Keratinocyte (primary cell): ENCODE results near the gene ASTN2. TPM values are rescaled to one million over a fixed set of nuclear protein-coding genes. Genes with fewer than 3 reads are reported as not detected.

Experiments used
- DNase-seq: peaks from one replicate; pipeline ENCODE4 v3.0.0-alpha.2; 2011; ENCODE audit warnings: low read depth, missing footprints, low spot score
- FAIRE-seq: peaks from 2 replicates; lab custom pipeline; 2011; peaks lifted over from hg19 to GRCh38; lab: Jason Lieb, UNC
- H2AFZ ChIP-seq: 2 replicates; pipeline ENCODE4 v1.6.0; 2012; ENCODE audit warnings: low read length, control low read depth, inconsistent platforms; ENCODE audit not compliant: control insufficient read depth
- H3K27ac ChIP-seq: 2 replicates; pipeline ENCODE4 v1.5.1; 2011; ENCODE audit warnings: low read length; ENCODE audit not compliant: control insufficient read depth, insufficient read depth
- H3K27me3 ChIP-seq: 3 replicates; pipeline ENCODE4 v1.6.0; 2011; ENCODE audit warnings: low read length; ENCODE audit not compliant: control insufficient read depth, insufficient read depth; ENCODE audit errors: extremely low read depth
- H3K36me3 ChIP-seq, 2 experiments: 2 replicates in 1 of 2; 3 replicates in 1 of 2; pipeline ENCODE4 v1.5.1; 2011; ENCODE audit warnings: low read length in 2 of 2, mild to moderate bottlenecking in 1 of 2; ENCODE audit not compliant: control insufficient read depth in 2 of 2, insufficient read depth in 2 of 2; ENCODE audit errors: extremely low read depth in 1 of 2
- H3K4me1 ChIP-seq: 3 replicates; pipeline ENCODE4 v1.5.1; 2011; ENCODE audit warnings: low read length; ENCODE audit not compliant: control insufficient read depth, insufficient read depth; ENCODE audit errors: extremely low read depth
- H3K4me2 ChIP-seq: 3 replicates; pipeline ENCODE4 v1.6.0; 2011; ENCODE audit warnings: low read depth, low read length; ENCODE audit not compliant: control insufficient read depth, insufficient read depth; ENCODE audit errors: extremely low read depth
- H3K4me3 ChIP-seq, 3 experiments: fragments of 200-600 bp in 1 of 3; sonication (generic) in 1 of 3; 2 replicates in 2 of 3; 3 replicates in 1 of 3; pipeline ENCODE4 v1.5.1; 2011 to 2016; ENCODE audit warnings: low read length in 3 of 3, mild to moderate bottlenecking in 3 of 3, control low read depth in 2 of 3, inconsistent platforms in 1 of 3, low read depth in 1 of 3, mixed read lengths in 1 of 3, mixed run types in 1 of 3, moderate library complexity in 1 of 3; ENCODE audit not compliant: control insufficient read depth in 2 of 3, insufficient read depth in 2 of 3; ENCODE audit errors: extremely low read depth in 1 of 3
- H3K79me2 ChIP-seq: 2 replicates; pipeline ENCODE4 v1.6.0; 2012; ENCODE audit warnings: low read length; ENCODE audit not compliant: control insufficient read depth, insufficient read depth
- H3K9ac ChIP-seq: 3 replicates; pipeline ENCODE4 v1.6.0; 2011; ENCODE audit warnings: low read length; ENCODE audit not compliant: control insufficient read depth, insufficient read depth; ENCODE audit errors: extremely low read depth
- H3K9me1 ChIP-seq: 3 replicates; pipeline ENCODE4 v1.6.0; 2011; ENCODE audit warnings: low read length; ENCODE audit not compliant: control insufficient read depth, insufficient read depth; ENCODE audit errors: extremely low read depth
- H3K9me3 ChIP-seq: 2 replicates; pipeline ENCODE4 v1.5.1; 2012; ENCODE audit warnings: low read depth, low read length; ENCODE audit not compliant: control insufficient read depth
- H4K20me1 ChIP-seq: 3 replicates; pipeline ENCODE4 v1.6.0; 2011; ENCODE audit warnings: low read length; ENCODE audit not compliant: control insufficient read depth, insufficient read depth; ENCODE audit errors: extremely low read depth
- EZH2 ChIP-seq: IDR thresholded peaks from one replicate; pipeline ENCODE4 v1.6.1; 2012; ENCODE audit warnings: inconsistent platforms, mild to moderate bottlenecking, low read length, moderate library complexity
- dilution Hi-C: fragments of 300-500 bp; cut with MboI; formaldehyde crosslinking; loops from one replicate; pipeline ENCODE4 v1.7.0; 2020; ENCODE audit warnings: low sequenced_read_pairs; ENCODE audit not compliant: extremely low pct_ligation_motif_present
- polyA plus RNA-seq, 5 experiments: library from polyadenylated mRNA; depleted of rRNA in 3 of 5; stranded (reverse) in 3 of 5; stranded (forward) in 1 of 5; unstranded in 1 of 5; fragments of >200 nt; gene quantifications; 1 replicate in 1 of 5; 2 replicates in 3 of 5; 3 replicates in 1 of 5; pipeline versions ENCODE4 v1.2.1 to v1.2.3, GENCODE V29; 2011 to 2012; ENCODE audit warnings: missing spikeins in 2 of 5, low read depth in 1 of 5, low replicate concordance in 1 of 5
- TF ChIP-seq, protein P1 (sequence below), 3 experiments: IDR thresholded peaks in 1 of 3; conservative IDR thresholded peaks in 1 of 3; optimal IDR thresholded peaks in 1 of 3; 2 replicates in 2 of 3; 3 replicates in 1 of 3; pipeline versions ENCODE3 to v1.5.1; 2011; ENCODE audit warnings: low read length in 3 of 3, mild to moderate bottlenecking in 3 of 3, moderate library complexity in 2 of 3, control low read depth in 1 of 3, inconsistent platforms in 1 of 3; ENCODE audit not compliant: insufficient read depth in 2 of 3; ENCODE audit errors: extremely low read depth in 1 of 3

ASTN2 gene
- polyA plus RNA-seq, 1 donor (not counting 4 experiments of a cell fraction or from before 2014, with no cell fraction given) = 0.31 TPM

GRCh38 chr9:116435706-116436105 lies 979.2 kb downstream of the ASTN2 start:
- H4K20me1 ChIP-seq = no peaks in the 10 kb centered on the region
- no peak overlapping the region for H3K9ac ChIP-seq
- no peaks in the 10 kb centered on the region for H3K4me1 ChIP-seq
- dilution Hi-C loops = no loop called here
- TF ChIP-seq EZH2 = no peak
- TF ChIP-seq, protein P1, sequence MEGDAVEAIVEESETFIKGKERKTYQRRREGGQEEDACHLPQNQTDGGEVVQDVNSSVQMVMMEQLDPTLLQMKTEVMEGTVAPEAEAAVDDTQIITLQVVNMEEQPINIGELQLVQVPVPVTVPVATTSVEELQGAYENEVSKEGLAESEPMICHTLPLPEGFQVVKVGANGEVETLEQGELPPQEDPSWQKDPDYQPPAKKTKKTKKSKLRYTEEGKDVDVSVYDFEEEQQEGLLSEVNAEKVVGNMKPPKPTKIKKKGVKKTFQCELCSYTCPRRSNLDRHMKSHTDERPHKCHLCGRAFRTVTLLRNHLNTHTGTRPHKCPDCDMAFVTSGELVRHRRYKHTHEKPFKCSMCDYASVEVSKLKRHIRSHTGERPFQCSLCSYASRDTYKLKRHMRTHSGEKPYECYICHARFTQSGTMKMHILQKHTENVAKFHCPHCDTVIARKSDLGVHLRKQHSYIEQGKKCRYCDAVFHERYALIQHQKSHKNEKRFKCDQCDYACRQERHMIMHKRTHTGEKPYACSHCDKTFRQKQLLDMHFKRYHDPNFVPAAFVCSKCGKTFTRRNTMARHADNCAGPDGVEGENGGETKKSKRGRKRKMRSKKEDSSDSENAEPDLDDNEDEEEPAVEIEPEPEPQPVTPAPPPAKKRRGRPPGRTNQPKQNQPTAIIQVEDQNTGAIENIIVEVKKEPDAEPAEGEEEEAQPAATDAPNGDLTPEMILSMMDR (optimal IDR thresholded peaks at IDR 0.05 in 1 of 3, IDR thresholded peaks at IDR 0.05 in 1 of 3, conservative IDR thresholded peaks at IDR 0.05 in 1 of 3; ENCODE audit: extremely low read depth in 1 of 3, insufficient read depth in 2 of 3, low read length in 3 of 3) = no peak
- H2AFZ ChIP-seq = no peak overlapping the region
- no peaks in the 10 kb centered on the region for H3K9me3 ChIP-seq
- DNase-seq (no peak), FAIRE-seq (no peak)
- H3K27me3 ChIP-seq = peaks cover 3% of the 10 kb centered on the region
- no peaks in the 10 kb centered on the region for H3K9me1 ChIP-seq
- H3K27ac ChIP-seq = no peak overlapping the region
- H3K79me2 ChIP-seq = no peaks in the 10 kb centered on the region
- H3K36me3 ChIP-seq = no peaks in the 10 kb centered on the region
- no peak overlapping the region for H3K4me2 ChIP-seq
- no peak overlapping the region for H3K4me3 ChIP-seq

DNA sequence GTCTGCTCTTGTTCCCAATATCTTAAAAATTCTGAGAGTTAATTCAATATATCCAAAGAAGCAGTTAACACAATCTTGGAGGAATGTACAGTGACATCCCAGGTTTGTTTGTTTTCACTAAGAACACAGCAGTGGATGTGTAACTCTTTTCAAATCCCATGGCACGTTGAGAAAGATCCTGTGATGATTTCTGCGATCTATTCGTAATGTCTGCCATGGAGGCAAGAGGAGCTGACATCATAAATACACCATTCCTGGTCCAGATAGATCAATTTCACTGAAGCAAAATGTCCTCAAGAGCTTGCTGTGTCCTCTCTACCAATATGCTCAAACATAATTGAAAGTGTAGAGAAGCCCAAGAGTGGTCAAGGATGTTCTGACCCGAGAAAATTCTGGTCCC lies 980.5 kb downstream of the ASTN2 start:
- H3K36me3 ChIP-seq = no peaks in the 10 kb centered on the region
- no peaks in the 10 kb centered on the region for H3K9me1 ChIP-seq
- dilution Hi-C loops = no loop called here
- H3K27ac ChIP-seq = no peak overlapping the region
- H3K4me2 ChIP-seq = no peak overlapping the region
- no peaks in the 10 kb centered on the region for H3K9me3 ChIP-seq
- no peak overlapping the region for H3K9ac ChIP-seq
- H3K4me3 ChIP-seq = no peak overlapping the region
- TF ChIP-seq EZH2 = no peak
- TF ChIP-seq, protein P1 (optimal IDR thresholded peaks at IDR 0.05 in 1 of 3, IDR thresholded peaks at IDR 0.05 in 1 of 3, conservative IDR thresholded peaks at IDR 0.05 in 1 of 3; ENCODE audit: extremely low read depth in 1 of 3, insufficient read depth in 2 of 3, low read length in 3 of 3) = no peak
- no peaks in the 10 kb centered on the region for H3K79me2 ChIP-seq
- H2AFZ ChIP-seq = no peak overlapping the region
- no peaks in the 10 kb centered on the region for H3K4me1 ChIP-seq
- H4K20me1 ChIP-seq = no peaks in the 10 kb centered on the region
- H3K27me3 ChIP-seq = peaks cover 3% of the 10 kb centered on the region
- DNase-seq (no peak), FAIRE-seq (no peak)
